AG09319 (cell line): ENCODE measurements around the gene SEC11C.
A peak's percentile ranks its signal among the peaks of the same experiment; 100 is the strongest.

Experiments used
- DNase-seq: peaks from one replicate; pipeline ENCODE4 v3.0.0-alpha.2; 2010; ENCODE audit warnings: low read depth; ENCODE audit errors: extremely low read depth
- CTCF ChIP-seq: IDR thresholded peaks from 2 replicates; pipeline ENCODE4 v1.5.1; 2011; ENCODE audit warnings: low read depth, mild to moderate bottlenecking, inconsistent platforms, low read length, moderate library complexity

The SEC11C gene

GRCh38 chr18:59189746-59190145 lies 50.1 kb downstream of the SEC11C start:
- TF ChIP-seq CTCF: no peak
- no peak for DNase-seq

- no peak for DNase-seq
- no peak for TF ChIP-seq CTCF
Observed at GRCh38 chr18:59196161-59196725, 56.6 kb downstream of the SEC11C start.

GRCh38 chr18:59197636-59198035 lies 58.0 kb downstream of the SEC11C start:
- no peak for TF ChIP-seq CTCF
- no peak for DNase-seq

- DNase-seq: no peak
- no peak for TF ChIP-seq CTCF
Observed at GRCh38 chr18:59198215-59198614, 58.5 kb downstream of the SEC11C start.

- DNase-seq: no peak
- TF ChIP-seq CTCF: peak; percentile 15
Observed at GRCh38 chr18:59200787-59201186, 61.1 kb downstream of the SEC11C start.

GRCh38 chr18:59202258-59202820 lies 62.7 kb downstream of the SEC11C start:
- DNase-seq: no peak

GRCh38 chr18:59207506-59207905 lies 67.8 kb downstream of the SEC11C start:
- no peak for DNase-seq
- TF ChIP-seq CTCF: no peak

More at GRCh38 chr18:59202258-59202820, 62.7 kb downstream of the SEC11C start:
- no peak for TF ChIP-seq CTCF
